Right ventricle myocardium inferior (tissue), 1 donor: ENCODE data around the gene NUDT15. TPM values are rescaled to one million over a fixed set of nuclear protein-coding genes. Genes with fewer than 3 reads are reported as not detected.
A peak's percentile ranks its signal among the peaks of the same experiment; 100 is the strongest.
"Not testable (repeated sequence)": the region's sequence is repeated elsewhere in the genome, so short reads cannot be mapped to it uniquely, and the experiment has no call there.

Source experiments
- ATAC-seq: fragments of 200-7000 bp; cut with Tn5 transposase; one replicate; pipeline ENCODE4 v1.9.1; 2020; ENCODE audit warnings: mild to moderate bottlenecking, moderate library complexity
- DNase-seq: peaks from one replicate; pipeline ENCODE4 v3.0.0; 2021; ENCODE audit errors: missing footprints
- intact Hi-C: fragments of 100-400 bp; cut with DNase I; formaldehyde crosslinking; loops from one replicate; pipeline ENCODE4 v1.11.0; 2022
- long read RNA-seq: library from polyadenylated mRNA; unstranded; transcript quantifications from one replicate; pipeline ENCODE4 v2.0.0, GENCODE V29; 2021
- total RNA-seq: library from RNA; stranded (reverse); fragmentation: NEBNext Ultra II Directional; extraction: Animal tissue kit (Norgen Biotek cat#: 25700); gene quantifications from one replicate; pipeline ENCODE4 v1.2.1, GENCODE V29; 2021
- donor health status: DM: no; HTN: yes; CAD: no; lungs with severe emphysema.

Gene NUDT15
- total RNA-seq: 12.1 TPM
- long read RNA-seq, transcript NUDT15-201 (3 exons, 2,098 nt): major isoform, 10 of 10 reads
- long read RNA-seq, partial matches to known transcripts: 0 of 10 reads
- long read RNA-seq, other reads (novel, unspliced or antisense): 0 of 10 reads

DNA sequence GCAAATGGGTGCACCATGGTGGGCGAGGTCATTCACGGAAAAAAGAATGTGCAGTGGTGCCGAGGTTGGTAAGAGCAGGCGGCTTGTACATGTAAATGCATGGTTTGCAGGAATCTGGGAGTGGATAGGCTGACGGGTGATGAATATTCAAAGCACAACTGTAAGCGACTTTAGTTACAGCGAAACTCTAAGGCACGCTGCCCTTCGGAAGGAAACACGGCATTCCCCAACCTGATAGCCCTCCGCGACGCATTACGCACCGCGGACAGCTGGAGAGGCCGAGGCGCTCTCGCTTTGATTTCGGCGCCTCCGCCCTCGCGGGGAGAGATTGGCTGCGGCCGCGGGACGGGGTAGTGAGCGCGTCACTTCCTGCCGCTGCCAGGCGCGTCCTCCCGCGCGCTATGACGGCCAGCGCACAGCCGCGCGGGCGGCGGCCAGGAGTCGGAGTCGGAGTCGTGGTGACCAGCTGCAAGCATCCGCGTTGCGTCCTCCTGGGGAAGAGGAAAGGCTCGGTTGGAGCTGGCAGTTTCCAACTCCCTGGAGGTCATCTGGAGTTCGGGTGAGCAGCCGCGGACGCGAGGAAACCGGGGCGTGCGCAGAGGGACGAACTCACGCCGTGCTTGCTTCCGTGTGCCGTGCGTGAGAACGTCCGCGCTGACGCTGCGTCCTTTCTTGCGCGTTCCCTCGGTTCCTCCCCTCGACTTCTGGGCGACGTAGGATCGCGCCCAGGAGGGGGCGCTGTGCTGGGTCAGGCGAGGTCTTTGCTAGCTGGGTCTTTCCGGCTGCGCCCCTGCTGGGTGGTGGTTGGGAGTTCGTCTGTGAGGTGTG is at the start of gene NUDT15:
NUDT15 (plus strand) TSS at position 381 of the 828 bp plus-strand sequence; CDS start at position 402, 21 bp downstream.
- intact Hi-C loops: loop anchor here (1.0 to 5.0 kb wide), 2 partner anchors 195 to 266 kb away; partner anchors contain the start of genes ITM2B and RB1
- DNase-seq: peak; percentile 98
- peak; percentile 99 for ATAC-seq

GRCh38 chr13:47990427-47990826 is 47.1 kb upstream of the NUDT15 start:
- ATAC-seq: no peak
- intact Hi-C loops: no loop called here
- no peak for DNase-seq

DNA sequence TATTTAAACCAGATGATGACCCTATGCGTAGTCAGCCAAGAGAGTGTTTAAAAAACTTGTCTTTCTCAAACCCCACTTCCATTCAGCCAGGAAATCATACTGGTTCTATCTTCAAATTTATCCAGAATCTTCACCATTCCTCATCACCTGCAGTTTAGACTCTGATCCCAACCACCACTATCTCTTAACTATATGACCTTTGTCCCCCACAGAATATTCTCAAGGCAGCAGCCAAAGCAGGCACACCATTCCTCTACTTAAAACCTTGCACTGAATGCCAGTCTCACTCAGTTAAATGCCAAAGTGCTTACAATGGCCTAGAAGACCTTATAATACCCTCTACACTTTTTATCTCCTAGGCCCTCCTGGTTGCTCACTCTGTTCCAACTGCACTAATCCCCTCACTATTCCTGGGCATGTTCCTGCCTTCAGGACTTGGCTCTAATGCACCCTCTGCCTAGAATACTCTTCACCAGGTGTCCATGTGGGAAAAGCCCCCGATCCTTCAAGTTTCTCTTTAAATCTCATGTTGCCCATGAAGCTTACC is 46.5 kb upstream of the NUDT15 start:
- intact Hi-C loops: no loop called here
- DNase-seq: no peak
- ATAC-seq: peak; percentile 79

- intact Hi-C loops: no loop called here
- DNase-seq (no peak), ATAC-seq (no peak)
Measured at GRCh38 chr13:47991859-47992258, 45.7 kb upstream of the NUDT15 start.

DNA sequence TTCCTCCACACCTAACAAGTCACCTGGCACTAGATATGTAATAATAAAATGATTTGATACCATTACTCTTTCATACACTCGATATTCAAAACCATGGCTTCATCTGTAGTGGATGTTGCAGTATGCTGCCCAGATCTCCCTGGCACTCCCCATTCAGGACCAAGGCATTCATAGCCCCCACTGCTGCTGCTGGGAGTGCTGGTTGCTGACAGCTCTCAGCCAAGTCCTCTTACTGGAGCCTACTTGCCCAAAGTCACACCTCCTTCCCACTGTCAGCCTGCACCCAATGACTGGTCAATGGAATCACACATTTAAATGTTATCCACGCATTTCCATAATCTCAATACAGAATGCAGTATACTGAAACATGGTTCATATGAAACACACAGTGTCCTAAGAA is 40.1 kb upstream of the NUDT15 start:
- ATAC-seq (no peak), DNase-seq (no peak)
- intact Hi-C loops: no loop called here

DNA sequence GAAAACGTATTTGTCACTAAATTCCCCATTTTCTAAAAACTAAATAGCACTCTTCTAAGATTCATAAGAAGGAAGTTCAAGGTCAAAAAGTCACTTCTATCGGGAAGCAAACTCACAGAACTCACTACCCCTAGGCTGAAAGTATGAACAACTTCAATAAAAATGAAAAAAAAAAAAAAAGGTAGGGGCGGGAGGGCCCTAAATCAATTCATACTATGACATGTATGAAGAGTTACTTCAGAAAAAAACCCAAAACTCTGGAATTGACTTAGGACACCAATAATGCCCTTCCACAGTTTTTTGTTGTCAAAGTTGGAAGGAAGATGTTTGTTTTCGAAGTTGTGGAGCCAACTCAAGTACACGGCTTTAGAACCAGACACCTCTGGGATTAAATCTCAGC is 37.6 kb upstream of the NUDT15 start:
- intact Hi-C loops: no loop called here
- ATAC-seq: no peak
- no peak for DNase-seq

DNA sequence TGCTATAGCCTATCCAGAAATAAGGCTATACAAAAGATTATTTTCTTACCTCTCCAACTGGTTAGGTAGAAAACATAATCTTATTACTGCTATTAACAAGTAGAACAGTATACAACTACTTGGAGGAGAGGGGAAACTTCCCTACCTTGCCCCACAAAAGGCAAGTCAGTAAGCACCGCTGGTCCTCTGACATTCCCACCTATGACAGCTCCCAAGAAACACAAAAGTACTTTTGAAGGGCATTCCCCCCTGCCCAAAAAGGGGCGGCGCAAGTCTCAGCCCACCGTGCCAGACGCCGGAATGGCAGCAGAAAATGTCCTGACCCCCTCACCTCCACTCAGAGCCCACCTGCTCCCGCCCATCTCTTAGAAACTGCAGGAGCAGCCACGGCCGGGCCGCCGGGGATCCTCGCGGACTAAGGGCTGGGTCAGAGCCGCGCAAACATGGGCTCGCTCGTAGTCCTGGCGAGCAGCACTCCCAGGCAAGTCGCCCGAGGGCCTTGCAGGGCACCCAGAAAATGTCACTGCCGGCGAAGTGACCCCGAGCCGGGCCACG is 36.9 kb upstream of the NUDT15 start:
- intact Hi-C loops: no loop called here
- peak; percentile 37 for ATAC-seq
- DNase-seq: no peak

DNA sequence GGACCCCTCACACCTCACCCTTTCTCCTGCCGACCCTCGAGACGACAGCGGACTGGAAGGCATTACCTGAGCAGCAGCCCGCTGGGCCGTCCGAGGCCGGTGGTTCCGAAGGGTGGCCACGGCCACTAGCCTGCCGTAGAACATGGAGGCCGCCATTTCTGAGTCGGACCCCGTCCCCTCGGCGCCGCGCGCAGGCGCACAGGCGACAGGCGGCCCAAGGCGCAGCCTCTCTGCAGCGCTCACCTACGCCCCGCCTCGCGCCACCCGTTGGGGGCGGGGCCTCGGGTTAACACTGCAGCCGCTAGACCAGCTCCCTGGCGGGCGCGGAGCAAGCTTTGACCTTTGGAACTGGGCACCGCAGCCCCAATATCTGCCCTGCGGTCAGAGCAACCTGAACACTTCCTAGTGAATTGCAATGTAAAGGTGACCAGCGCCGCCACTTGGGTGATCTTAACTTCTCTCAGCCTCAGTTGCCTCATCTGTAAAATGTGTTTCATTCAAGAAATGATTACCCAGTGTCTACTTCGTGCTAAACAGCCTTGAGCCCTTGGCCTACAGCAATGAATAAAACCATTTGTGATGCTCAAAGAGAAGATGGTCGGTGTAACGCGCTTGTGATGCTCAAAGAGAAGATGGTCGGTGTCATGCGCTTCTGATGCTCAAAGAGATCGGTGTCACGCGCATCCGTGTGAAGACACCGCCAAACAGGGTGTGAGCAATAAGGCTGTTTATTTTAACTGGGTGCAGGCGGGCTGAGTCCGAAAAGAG is 36.2 kb upstream of the NUDT15 start, which contains the start of gene SUCLA2:
SUCLA2 (minus strand) TSS at position 160 of the 768 bp plus-strand sequence; CDS start at position 156, 4 bp downstream.
- DNase-seq (peak; percentile 96), ATAC-seq (peak; percentile 99)
- intact Hi-C loops: no loop called here

DNA sequence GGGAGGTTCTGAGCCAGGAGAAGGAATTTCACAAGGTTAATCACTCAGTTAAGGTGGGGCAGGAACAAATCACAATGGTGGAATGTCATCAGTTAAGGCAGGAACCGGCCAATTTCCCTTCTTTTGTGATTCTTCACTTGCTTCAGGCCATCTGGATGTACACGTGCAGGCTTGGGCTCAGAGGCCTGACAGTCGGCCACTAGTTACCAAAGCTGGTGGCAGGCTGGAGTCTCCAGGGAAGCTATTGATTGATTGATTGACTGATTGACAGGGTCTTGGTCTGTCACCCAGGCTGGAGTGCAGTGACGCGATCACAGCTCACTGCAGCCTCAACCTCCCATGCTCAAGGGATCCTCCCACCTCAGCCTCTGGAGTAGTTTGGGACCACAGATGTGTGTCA is 35.5 kb upstream of the NUDT15 start:
- intact Hi-C loops, DNase-seq, ATAC-seq: not testable (repeated sequence)

DNA sequence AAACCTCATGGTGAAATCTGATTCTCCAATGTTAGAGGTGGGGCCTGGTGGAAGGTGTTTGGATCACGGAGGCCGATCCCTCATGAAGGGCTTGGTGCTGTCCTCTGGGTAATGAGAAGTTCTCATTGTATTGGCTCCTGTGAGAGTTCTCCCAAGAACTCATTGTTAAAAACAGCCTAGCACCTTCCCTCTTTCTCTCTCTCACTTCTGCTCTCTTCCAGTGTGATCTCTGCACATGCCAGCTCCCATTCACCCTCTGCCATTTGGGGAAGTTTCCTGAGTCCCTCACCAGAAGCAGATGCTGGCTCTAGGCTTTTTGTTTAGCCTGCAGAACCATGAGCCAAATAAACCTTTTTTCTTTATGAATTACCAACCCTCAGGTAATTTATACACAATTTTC is 33.3 kb upstream of the NUDT15 start:
- DNase-seq (no peak), ATAC-seq (no peak)
- intact Hi-C loops: no loop called here

- intact Hi-C loops: no loop called here
- ATAC-seq: no peak
- DNase-seq: no peak
Measured at GRCh38 chr13:48006396-48006795, 31.1 kb upstream of the NUDT15 start.

DNA sequence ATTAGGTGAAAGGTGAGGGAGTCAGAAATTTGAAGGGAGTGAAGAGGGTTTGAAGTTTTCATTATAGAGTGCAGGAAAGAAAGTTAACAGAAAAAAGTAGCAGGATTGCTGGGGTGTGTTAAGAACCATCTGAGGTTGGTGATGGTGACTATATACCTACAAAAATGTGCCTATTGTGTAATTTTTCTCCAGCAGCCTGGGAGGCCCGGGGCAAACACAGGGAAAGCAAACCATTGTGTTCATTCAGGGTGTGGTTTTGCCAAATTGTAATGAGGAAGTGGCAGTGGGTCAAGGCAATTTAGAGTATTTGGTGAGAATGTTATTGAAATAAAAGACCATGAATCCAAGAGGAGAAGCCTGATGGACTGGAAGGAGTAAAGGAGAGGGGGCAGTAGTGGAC is 28.2 kb upstream of the NUDT15 start:
- intact Hi-C loops: no loop called here
- DNase-seq: no peak
- no peak for ATAC-seq

DNA sequence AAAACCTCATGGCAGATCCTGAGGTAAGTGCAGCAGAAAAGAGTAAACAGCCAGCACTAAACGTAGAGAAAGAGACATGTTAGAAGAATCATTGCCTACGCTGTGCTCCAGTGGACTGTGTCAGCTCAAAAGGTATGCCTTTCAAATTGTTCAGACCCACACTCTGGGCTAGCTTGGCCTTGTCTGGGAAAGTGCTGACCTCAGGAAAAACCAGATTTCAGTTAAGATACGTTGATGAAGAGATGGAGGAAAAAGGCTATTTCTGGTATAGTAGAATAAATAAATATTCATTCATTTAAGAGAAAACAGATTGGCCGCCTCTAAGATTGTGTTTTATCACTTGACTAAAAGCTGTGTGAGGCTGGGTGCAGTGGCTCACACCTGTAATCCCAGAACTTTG is 26.8 kb upstream of the NUDT15 start:
- no peak for ATAC-seq
- intact Hi-C loops: no loop called here
- no peak for DNase-seq

DNA sequence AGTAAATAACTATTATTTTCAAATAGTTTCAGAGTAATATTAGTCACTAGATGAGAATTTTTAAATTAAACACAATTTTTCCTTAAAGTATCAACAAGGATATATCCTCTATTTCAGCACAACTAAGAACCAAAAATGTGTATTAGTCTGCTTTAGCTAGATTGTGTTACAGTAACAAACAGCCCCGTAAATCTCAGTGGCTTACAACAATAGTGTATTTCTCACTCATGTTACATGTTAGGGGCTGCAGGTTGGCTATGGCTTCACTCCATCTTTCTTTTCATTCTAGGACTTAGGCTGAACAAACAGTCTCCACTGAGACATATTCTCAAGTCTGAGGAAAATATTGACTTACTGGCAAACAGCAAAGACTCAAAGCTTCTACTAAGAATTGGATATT is 24.9 kb upstream of the NUDT15 start:
- intact Hi-C loops: no loop called here
- ATAC-seq: no peak
- DNase-seq: no peak

DNA sequence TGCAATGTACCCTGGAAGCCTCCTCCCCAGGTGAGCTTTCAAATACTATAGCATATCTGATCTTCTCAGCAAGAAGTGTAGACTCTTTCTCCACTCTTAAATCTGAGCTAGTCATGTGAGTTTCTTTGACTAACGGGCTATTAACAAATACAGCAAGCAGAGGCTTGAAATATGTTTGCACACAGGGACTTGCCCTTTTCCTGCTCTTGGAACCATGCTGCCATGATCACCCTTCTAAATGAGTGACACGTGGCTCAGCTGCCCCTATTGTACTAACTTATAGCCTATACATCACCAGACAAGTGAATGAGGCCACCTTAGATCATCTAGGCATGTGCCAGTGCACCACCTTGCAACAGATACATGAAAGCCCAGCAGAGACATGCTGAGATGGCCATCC is 23.2 kb upstream of the NUDT15 start:
- intact Hi-C loops: no loop called here
- DNase-seq: no peak
- no peak for ATAC-seq

DNA sequence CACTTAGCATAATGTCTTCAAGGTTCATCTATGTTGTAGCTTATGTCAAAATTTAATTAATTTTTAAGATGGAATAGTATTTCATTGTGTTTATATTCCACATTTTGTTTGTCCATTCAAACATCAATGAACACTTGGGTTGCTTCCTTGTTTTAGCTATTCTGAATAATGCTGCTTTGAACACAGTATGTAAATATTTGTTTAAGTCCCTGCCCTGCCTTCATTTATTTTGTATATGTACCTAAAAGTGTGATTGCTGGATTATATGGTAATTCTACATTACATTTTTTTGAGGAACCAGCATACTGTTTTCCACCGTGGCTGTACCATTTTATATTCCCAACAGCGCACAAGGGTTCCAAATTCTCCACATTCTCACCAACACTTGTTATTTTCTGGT is 18.9 kb upstream of the NUDT15 start:
- DNase-seq (no peak), ATAC-seq (no peak)
- intact Hi-C loops: no loop called here

DNA sequence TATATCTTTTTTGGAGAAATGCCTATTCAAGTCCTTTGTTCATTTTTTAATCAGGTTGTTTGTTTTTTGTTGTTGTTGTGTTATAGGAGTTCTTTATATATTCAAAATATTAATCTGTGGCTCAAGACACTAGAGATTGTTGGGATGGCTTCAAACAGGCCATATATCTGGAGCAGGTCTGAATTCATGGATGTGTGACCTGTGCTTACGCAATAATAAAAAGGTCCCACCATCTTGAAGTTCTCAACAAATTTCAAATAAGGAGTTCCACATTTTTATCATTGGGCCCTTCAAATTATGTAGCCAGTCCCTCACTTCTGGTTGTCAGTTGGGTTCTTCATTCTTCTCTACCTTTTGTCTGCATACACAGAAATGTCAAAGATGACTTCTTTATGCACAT is 17.7 kb upstream of the NUDT15 start:
- intact Hi-C loops: no loop called here
- no peak for ATAC-seq
- no peak for DNase-seq

- intact Hi-C loops: no loop called here
- ATAC-seq (no peak), DNase-seq (no peak)
Measured at GRCh38 chr13:48028066-48028465, 9.5 kb upstream of the NUDT15 start.

DNA sequence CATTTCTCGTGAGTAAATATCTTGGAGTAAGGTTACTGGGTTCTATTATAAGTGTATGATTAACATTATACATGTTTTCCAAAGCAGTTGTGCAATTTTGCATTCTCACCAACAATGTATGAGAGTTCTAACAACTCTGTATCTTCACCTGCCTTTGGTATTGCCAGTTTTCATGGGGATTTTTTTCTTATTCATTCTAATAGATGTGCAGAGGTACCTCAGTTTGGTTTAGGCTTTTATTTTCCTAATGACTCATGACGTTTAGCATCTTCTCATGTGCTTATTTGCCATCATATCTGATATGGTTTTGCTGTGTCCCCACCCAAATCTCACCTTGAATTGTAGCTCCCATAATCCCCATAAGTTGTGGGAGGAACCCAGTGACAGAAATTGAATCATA is 7.7 kb upstream of the NUDT15 start:
- intact Hi-C loops: no loop called here
- DNase-seq: no peak
- ATAC-seq: no peak
